GM18505 (cell line): Measurements from ENCODE around the gene CCDC187.
"Not testable (repeated sequence)": the region's sequence is repeated elsewhere in the genome, so short reads cannot be mapped to it uniquely, and the experiment has no call there.

Source experiments
- ATAC-seq: cut with Tn5 transposase; IDR thresholded peaks from one replicate; pipeline ENCODE4 v1.9.1; 2021; ENCODE audit not compliant: unreplicated experiment
- POLR2A ChIP-seq: IDR thresholded peaks from 4 replicates; pipeline ENCODE4 v1.6.1; 2011; ENCODE audit warnings: borderline replicate concordance; ENCODE audit not compliant: insufficient read depth, insufficient read length; ENCODE audit errors: extremely low read depth

Gene CCDC187

GRCh38 chr9:136303825-136304416, at the start of gene CCDC187:
CCDC187 (minus strand) TSS chr9:136304094; CDS start chr9:136303830, 264 bp downstream.
- TF ChIP-seq POLR2A: no peak
- no peak for ATAC-seq

GRCh38 chr9:136353088-136353487, 49.2 kb upstream of the CCDC187 start:
- no peak for ATAC-seq
- TF ChIP-seq POLR2A: no peak

GRCh38 chr9:136352682-136353081, 48.8 kb upstream of the CCDC187 start:
- TF ChIP-seq POLR2A: no peak
- ATAC-seq: no peak

- not testable (repeated sequence) for ATAC-seq
These were observed 48.0 kb upstream of the CCDC187 start for GRCh38 chr9:136351868-136352267.

GRCh38 chr9:136351252-136351800, 47.4 kb upstream of the CCDC187 start:
- no peak for ATAC-seq
- TF ChIP-seq POLR2A: no peak

- ATAC-seq: no peak
- no peak for TF ChIP-seq POLR2A
These were observed 45.7 kb upstream of the CCDC187 start for GRCh38 chr9:136349546-136349945.

GRCh38 chr9:136348691-136349090, 44.8 kb upstream of the CCDC187 start:
- no peak for TF ChIP-seq POLR2A
- no peak for ATAC-seq

GRCh38 chr9:136347472-136348256, 43.8 kb upstream of the CCDC187 start:
- no peak for TF ChIP-seq POLR2A
- ATAC-seq: no peak

GRCh38 chr9:136346927-136347465, 43.1 kb upstream of the CCDC187 start:
- TF ChIP-seq POLR2A: no peak
- ATAC-seq: no peak

- no peak for ATAC-seq
These were observed 42.2 kb upstream of the CCDC187 start for GRCh38 chr9:136346157-136346481.

GRCh38 chr9:136345281-136346156, 41.6 kb upstream of the CCDC187 start:
- no peak for TF ChIP-seq POLR2A
- ATAC-seq: no peak

More at GRCh38 chr9:136346157-136346481, 42.2 kb upstream of the CCDC187 start:
- no peak for TF ChIP-seq POLR2A

GRCh38 chr9:136344544-136345280, 40.8 kb upstream of the CCDC187 start:
- ATAC-seq: no peak
- no peak for TF ChIP-seq POLR2A

- TF ChIP-seq POLR2A: no peak
- no peak for ATAC-seq
These were observed 40.0 kb upstream of the CCDC187 start for GRCh38 chr9:136343884-136344269.
